ENCODE measurements around the gene LPXN.

LPXN gene

DNA sequence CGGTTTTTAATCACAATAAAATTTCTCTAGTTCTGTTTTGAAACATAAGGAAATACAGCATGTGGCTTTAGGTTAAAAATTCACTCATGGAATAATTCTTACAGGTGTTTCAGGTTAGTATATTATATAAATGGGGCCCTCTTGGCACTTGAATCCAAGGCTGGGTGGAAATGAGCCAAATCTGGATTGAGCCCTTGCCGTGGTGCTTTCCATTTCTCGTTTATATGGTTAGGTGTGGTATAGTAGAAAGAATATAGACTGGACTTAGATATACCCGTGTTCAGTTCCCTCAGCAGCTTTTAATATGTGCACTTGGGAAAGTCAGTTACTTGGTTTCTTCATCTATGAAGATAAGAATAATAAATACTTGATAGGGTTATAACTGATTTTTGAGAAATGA, 19.2 kb upstream of the LPXN start:
- TF ChIP-seq, protein P1, sequence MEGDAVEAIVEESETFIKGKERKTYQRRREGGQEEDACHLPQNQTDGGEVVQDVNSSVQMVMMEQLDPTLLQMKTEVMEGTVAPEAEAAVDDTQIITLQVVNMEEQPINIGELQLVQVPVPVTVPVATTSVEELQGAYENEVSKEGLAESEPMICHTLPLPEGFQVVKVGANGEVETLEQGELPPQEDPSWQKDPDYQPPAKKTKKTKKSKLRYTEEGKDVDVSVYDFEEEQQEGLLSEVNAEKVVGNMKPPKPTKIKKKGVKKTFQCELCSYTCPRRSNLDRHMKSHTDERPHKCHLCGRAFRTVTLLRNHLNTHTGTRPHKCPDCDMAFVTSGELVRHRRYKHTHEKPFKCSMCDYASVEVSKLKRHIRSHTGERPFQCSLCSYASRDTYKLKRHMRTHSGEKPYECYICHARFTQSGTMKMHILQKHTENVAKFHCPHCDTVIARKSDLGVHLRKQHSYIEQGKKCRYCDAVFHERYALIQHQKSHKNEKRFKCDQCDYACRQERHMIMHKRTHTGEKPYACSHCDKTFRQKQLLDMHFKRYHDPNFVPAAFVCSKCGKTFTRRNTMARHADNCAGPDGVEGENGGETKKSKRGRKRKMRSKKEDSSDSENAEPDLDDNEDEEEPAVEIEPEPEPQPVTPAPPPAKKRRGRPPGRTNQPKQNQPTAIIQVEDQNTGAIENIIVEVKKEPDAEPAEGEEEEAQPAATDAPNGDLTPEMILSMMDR (IDR thresholded peaks at IDR 0.05): no peak
- no peak overlapping the region for H3K27ac ChIP-seq

DNA sequence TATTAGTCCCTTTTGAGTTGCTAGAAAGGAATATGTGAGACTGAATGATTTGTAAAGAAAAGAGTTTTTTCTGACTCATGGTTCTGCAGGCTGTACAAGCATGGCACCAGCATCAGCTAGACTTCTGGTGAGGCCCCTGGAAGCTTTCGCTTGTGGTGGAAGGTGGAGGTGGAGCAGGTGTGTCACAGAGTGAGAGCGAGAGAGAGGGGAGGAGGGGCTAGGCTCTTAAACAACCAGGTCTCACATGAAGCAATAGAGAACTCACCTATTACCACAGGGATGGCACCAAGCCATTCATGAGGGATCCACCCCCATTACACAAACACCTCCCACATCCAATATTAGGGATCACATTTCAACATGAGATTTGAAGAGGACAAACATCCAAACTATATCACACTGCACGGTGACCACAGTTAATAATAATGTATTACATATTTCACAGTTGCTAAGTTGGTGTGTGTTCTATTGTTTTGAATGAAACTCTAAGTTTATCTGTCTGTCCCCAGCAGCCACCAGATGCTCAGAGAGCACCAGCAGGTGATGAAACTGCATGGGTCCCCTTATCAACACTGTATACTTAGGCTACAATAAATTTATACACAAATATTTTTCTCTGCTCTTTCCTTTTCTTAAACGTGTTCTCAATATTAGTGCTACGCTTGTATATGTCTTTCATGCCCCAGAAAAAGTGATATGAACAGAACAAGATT, 17.3 kb upstream of the LPXN start:
- peak overlapping the region; percentile 42 for H3K27ac ChIP-seq
- no peak for TF ChIP-seq ZFX (IDR thresholded peaks at IDR 0.05; ENCODE audit: borderline replicate concordance)
- TF ChIP-seq, protein P1 (IDR thresholded peaks at IDR 0.05): no peak

DNA sequence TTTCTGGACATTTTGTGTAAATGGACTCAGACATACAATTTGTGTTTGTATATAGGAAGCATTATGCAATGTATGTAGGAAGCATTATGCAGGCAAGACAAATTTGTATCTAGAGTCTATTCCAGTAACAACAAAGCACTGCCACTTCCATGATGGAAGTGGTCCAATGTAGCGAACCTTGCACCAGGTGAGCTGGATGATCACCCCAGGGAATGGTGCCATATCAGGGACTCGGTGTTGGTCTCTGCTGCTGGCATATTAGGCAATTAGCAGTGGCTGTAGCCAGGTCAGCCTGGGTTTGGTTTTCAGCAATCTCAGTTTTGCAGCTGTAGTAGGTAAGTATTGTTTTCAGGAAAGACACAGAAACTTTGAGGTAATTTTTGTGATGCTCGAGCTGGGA, 16.0 kb upstream of the LPXN start:
- no peak for TF ChIP-seq ZFX (IDR thresholded peaks at IDR 0.05; ENCODE audit: borderline replicate concordance)
- TF ChIP-seq, protein P1 (IDR thresholded peaks at IDR 0.05): no peak
- peak overlapping the region; percentile 42; the same call in 1 of the 2 replicates for H3K27ac ChIP-seq

DNA sequence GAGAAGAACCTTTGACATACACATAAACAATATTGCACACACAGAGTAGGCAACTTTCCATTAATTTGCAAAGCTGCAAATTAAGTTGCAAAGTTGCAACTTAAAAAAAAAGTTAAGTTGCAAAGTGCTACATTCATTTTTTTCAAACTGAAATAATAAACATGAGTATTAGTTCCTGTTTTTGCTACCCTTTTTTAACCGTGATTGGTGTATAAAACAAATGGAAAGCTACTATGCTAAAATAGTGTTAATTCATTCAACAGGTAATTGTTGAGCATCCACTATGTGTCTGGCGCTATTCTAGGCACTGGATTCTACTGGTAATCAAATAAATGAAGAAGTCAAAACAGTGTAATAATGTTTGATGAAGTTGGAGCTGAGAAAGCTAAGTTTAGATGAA, 11.3 kb upstream of the LPXN start:
- no peak overlapping the region for H3K27ac ChIP-seq

DNA sequence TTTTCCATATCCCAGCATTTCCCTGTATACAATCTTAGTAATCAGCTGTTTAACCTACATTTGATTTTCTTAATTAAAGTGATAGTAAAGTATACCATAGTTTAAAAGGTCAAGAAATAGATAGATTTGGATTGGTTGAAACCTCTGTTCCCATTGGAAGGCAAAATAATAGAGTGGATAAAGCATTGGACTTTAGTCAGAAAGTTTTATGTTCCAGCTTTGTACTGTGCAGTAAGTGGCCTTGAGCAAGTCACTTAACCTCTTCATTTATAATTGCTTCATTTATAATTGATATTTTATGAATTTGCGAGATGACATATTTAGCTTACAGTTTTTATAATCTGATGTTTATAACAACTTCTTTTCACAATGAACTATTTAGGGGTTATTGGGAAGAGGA, 6.8 kb upstream of the LPXN start:
- TF ChIP-seq, protein P1 (IDR thresholded peaks at IDR 0.05): no peak
- TF ChIP-seq ZFX (IDR thresholded peaks at IDR 0.05; ENCODE audit: borderline replicate concordance): no peak
- H3K27ac ChIP-seq: no peak overlapping the region; the same call in 1 of the 2 replicates

More for the DNA sequence above, 11.3 kb upstream of the LPXN start:
- no peak for TF ChIP-seq ZFX (IDR thresholded peaks at IDR 0.05; ENCODE audit: borderline replicate concordance)
- TF ChIP-seq, protein P1 (IDR thresholded peaks at IDR 0.05): no peak

DNA sequence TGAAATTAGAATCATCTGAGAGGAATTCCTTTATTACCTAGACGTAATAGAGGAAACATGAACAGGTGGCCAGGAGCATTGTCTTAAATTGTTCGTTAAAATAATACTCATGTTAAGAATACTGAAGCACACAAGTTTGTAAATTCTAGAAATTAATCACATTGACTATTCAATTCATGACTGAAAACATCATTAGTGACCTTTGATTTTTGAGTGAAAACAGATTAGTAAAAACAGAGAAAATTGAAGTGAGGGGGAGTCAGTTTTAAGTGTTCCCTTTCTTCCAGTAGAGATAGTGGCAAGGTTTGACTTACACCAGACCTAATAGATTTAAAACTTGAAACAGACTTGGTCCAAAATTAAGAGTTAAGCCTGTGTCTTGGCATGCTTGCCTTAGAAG, 4.7 kb upstream of the LPXN start:
- TF ChIP-seq, protein P1 (IDR thresholded peaks at IDR 0.05): no peak
- H3K27ac ChIP-seq: peak overlapping the region; percentile 99

DNA sequence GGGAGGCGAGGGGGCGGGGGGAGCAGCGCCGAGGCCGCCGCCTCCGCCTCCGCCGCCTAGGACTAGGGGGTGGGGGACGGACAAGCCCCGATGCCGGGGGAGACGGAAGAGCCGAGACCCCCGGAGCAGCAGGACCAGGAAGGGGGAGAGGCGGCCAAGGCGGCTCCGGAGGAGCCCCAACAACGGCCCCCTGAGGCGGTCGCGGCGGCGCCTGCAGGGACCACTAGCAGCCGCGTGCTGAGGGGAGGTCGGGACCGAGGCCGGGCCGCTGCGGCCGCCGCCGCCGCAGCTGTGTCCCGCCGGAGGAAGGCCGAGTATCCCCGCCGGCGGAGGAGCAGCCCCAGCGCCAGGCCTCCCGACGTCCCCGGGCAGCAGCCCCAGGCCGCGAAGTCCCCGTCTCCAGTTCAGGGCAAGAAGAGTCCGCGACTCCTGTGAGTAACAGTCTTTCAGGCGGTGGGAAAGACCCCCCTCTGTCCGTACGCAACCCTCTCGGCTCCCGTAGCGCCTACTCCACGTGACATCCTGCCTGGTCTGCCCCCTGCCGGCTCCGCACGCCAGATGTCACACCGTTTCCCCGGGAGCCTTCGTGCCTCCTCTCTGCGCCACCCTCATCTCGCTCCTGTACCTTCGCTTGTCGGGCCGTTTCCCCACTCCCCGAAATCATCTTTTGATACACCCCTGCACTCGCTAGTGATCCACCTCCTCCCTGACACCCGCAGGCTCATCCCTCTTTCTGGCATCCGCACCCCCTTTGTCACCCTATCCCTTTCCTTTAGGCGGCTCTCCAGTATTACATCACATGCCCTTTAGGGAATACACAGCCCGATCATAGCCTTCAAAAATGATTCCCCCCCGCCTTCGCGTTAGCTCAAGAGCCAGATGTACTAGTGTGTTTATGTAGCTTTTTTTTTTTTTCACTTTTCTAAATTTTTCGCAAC, 3.8 kb upstream of the LPXN start:
- TF ChIP-seq, protein P1 (IDR thresholded peaks at IDR 0.05): peak; percentile 81
- TF ChIP-seq ZFX (IDR thresholded peaks at IDR 0.05; ENCODE audit: borderline replicate concordance): no peak
- peak overlapping the region; percentile 99 for H3K27ac ChIP-seq

Measured in 22Rv1 (cell line).